Fibroblast of lung (primary cell): ENCODE measurements around the gene RAPGEF4.

ENCODE experiments used
- EZH2 ChIP-seq: IDR thresholded peaks from 2 replicates; pipeline ENCODE4 v1.5.1; 2012; ENCODE audit warnings: low read length, control low read depth, mild to moderate bottlenecking; ENCODE audit errors: missing control alignments
- TF ChIP-seq, protein P1 (sequence below), 2 donors: IDR thresholded peaks in 1 of 2; conservative IDR thresholded peaks in 1 of 2; 1 replicate in 1 of 2; 2 replicates in 1 of 2; pipeline ENCODE4 v1.5.1; 2011 to 2012; ENCODE audit warnings: low read length in 2 of 2, control low read depth in 1 of 2, inconsistent platforms in 1 of 2, low read depth in 1 of 2, mild to moderate bottlenecking in 1 of 2

DNA sequence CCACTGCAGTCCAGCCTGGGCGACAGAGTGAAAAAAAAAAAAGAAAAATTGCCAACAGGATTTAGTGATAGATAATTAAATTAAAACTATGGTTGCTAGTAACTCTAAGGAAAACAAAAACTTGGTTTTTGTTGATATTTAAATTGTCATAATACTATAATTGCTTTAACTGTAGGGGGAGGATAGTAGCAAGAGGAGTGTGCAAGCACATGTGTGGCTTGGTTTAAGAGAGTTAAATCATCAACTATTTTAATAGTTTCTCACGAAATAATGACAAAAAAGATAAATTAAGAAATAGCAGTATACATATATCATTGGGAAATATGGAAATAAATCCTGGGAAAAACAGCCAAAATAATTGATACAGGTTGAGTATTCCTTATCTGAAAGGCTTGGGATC lies 27.4 kb upstream of the RAPGEF4 start:
- TF ChIP-seq, protein P1, sequence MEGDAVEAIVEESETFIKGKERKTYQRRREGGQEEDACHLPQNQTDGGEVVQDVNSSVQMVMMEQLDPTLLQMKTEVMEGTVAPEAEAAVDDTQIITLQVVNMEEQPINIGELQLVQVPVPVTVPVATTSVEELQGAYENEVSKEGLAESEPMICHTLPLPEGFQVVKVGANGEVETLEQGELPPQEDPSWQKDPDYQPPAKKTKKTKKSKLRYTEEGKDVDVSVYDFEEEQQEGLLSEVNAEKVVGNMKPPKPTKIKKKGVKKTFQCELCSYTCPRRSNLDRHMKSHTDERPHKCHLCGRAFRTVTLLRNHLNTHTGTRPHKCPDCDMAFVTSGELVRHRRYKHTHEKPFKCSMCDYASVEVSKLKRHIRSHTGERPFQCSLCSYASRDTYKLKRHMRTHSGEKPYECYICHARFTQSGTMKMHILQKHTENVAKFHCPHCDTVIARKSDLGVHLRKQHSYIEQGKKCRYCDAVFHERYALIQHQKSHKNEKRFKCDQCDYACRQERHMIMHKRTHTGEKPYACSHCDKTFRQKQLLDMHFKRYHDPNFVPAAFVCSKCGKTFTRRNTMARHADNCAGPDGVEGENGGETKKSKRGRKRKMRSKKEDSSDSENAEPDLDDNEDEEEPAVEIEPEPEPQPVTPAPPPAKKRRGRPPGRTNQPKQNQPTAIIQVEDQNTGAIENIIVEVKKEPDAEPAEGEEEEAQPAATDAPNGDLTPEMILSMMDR (conservative IDR thresholded peaks at IDR 0.05 in 1 of 2, IDR thresholded peaks at IDR 0.05 in 1 of 2; ENCODE audit: low read depth in 1 of 2, low read length in 2 of 2), result no peak
- TF ChIP-seq EZH2, result no peak
